GM12874 (cell line): ENCODE results near the gene SMURF2.

Experiments used
- CTCF ChIP-seq: IDR thresholded peaks from 2 replicates; pipeline ENCODE4 v1.5.1; 2011; ENCODE audit warnings: low read depth, mild to moderate bottlenecking, control low read depth, low read length, moderate library complexity; ENCODE audit not compliant: insufficient read depth

The SMURF2 gene

GRCh38 chr17:64638552-64639203 lies 23.4 kb downstream of the SMURF2 start:
- TF ChIP-seq CTCF = no peak

- no peak for TF ChIP-seq CTCF
These were observed 26.3 kb downstream of the SMURF2 start for GRCh38 chr17:64635647-64636305.

- no peak for TF ChIP-seq CTCF
These were observed 27.9 kb downstream of the SMURF2 start for GRCh38 chr17:64634218-64634617.

- TF ChIP-seq CTCF = no peak
These were observed 29.5 kb downstream of the SMURF2 start for GRCh38 chr17:64632606-64633005.

GRCh38 chr17:64632194-64632593 lies 29.9 kb downstream of the SMURF2 start:
- TF ChIP-seq CTCF = no peak

- TF ChIP-seq CTCF = no peak
These were observed 31.5 kb downstream of the SMURF2 start for GRCh38 chr17:64630309-64631223.

- TF ChIP-seq CTCF = no peak
These were observed 33.5 kb downstream of the SMURF2 start for GRCh38 chr17:64628641-64629040.
